Right ventricle myocardium inferior (tissue), 1 donor: ENCODE measurements around the gene CCR6. TPM values are rescaled to one million over a fixed set of nuclear protein-coding genes. Genes with fewer than 3 reads are reported as not detected.

ENCODE experiments used
- ATAC-seq: fragments of 200-7000 bp; cut with Tn5 transposase; one replicate; pipeline ENCODE4 v1.9.1; 2020; ENCODE audit warnings: mild to moderate bottlenecking, moderate library complexity
- DNase-seq: peaks from one replicate; pipeline ENCODE4 v3.0.0; 2021; ENCODE audit errors: missing footprints
- intact Hi-C: fragments of 100-400 bp; cut with DNase I; formaldehyde crosslinking; loops from one replicate; pipeline ENCODE4 v1.11.0; 2022
- total RNA-seq: library from RNA; stranded (reverse); fragmentation: NEBNext Ultra II Directional; extraction: Animal tissue kit (Norgen Biotek cat#: 25700); gene quantifications from one replicate; pipeline ENCODE4 v1.2.1, GENCODE V29; 2021
- donor health status: DM: no; HTN: yes; CAD: no; lungs with severe emphysema.

CCR6 gene
- total RNA-seq, 1 donor from 2014 or later: not detected

- intact Hi-C loops: no loop called here
- ATAC-seq: no peak
- no peak for DNase-seq
Observed at GRCh38 chr6:167116109-167116837, 6.6 kb upstream of the CCR6 start.

GRCh38 chr6:167116838-167117228, 6.1 kb upstream of the CCR6 start:
- no peak for ATAC-seq
- intact Hi-C loops: no loop called here
- DNase-seq: no peak

- ATAC-seq: no peak
- intact Hi-C loops: no loop called here
- no peak for DNase-seq
Observed at GRCh38 chr6:167118006-167118405, 4.9 kb upstream of the CCR6 start.

GRCh38 chr6:167118839-167119238, 4.1 kb upstream of the CCR6 start:
- ATAC-seq: no peak
- intact Hi-C loops: no loop called here

GRCh38 chr6:167119670-167120582, 3.0 kb upstream of the CCR6 start:
- intact Hi-C loops: no loop called here
- DNase-seq (no peak), ATAC-seq (no peak)

More at GRCh38 chr6:167118839-167119238, 4.1 kb upstream of the CCR6 start:
- DNase-seq: no peak

- DNase-seq: no peak
- intact Hi-C loops: no loop called here
- no peak for ATAC-seq
Observed at GRCh38 chr6:167120583-167120903, 2.4 kb upstream of the CCR6 start.

GRCh38 chr6:167121335-167121841, 1.5 kb upstream of the CCR6 start:
- ATAC-seq (no peak), DNase-seq (no peak)
- intact Hi-C loops: no loop called here

GRCh38 chr6:167122041-167122826, 662 bp upstream of the CCR6 start:
- ATAC-seq: no peak
- no peak for DNase-seq
- intact Hi-C loops: no loop called here

GRCh38 chr6:167124753-167125152, 1.9 kb downstream of the CCR6 start:
- no peak for ATAC-seq
- intact Hi-C loops: no loop called here
- no peak for DNase-seq

- no peak for ATAC-seq
- intact Hi-C loops: no loop called here
Observed at GRCh38 chr6:167125410-167125809, 2.5 kb downstream of the CCR6 start.

GRCh38 chr6:167125855-167126349, 3.0 kb downstream of the CCR6 start:
- intact Hi-C loops: no loop called here
- DNase-seq: no peak
- no peak for ATAC-seq

More at GRCh38 chr6:167125410-167125809, 2.5 kb downstream of the CCR6 start:
- no peak for DNase-seq

- ATAC-seq: no peak
- intact Hi-C loops: no loop called here
- no peak for DNase-seq
Observed at GRCh38 chr6:167127785-167128531, 5.1 kb downstream of the CCR6 start.

GRCh38 chr6:167129159-167129558, 6.3 kb downstream of the CCR6 start:
- intact Hi-C loops: no loop called here
- no peak for ATAC-seq
- no peak for DNase-seq

- intact Hi-C loops: no loop called here
- no peak for ATAC-seq
- no peak for DNase-seq
Observed at GRCh38 chr6:167129562-167129961, 6.7 kb downstream of the CCR6 start.

GRCh38 chr6:167130008-167130677, 7.2 kb downstream of the CCR6 start:
- intact Hi-C loops: no loop called here
- no peak for DNase-seq
- no peak for ATAC-seq

- no peak for DNase-seq
- ATAC-seq: no peak
- intact Hi-C loops: no loop called here
Observed at GRCh38 chr6:167130712-167131684, 8.1 kb downstream of the CCR6 start.
